GM21360 (cell line): ENCODE measurements around the gene CCDC51.

Experiments used
- ATAC-seq: cut with Tn5 transposase; IDR thresholded peaks from one replicate; pipeline ENCODE4 v1.9.1; 2021; ENCODE audit warnings: mild to moderate bottlenecking, moderate library complexity; ENCODE audit not compliant: unreplicated experiment

Gene CCDC51

DNA sequence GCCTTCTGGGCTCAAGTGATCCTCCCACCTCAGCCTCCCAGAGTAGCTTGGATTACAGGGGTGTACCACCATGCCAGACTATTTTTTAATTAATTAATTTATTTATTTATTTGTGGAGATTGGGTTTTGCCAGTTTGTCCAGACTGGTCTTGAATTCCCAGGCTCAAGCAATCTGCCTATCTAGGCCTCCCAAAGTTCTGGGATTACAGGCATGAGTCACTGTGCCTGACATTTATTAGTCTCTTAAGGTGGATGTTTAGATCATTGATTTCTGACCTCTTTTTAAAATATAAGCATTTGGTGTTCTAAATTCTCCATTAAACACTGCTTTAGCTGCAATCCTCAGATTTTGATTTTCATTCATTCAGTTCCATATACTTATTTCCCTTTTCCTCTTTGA is 52.3 kb downstream of the CCDC51 start:
- no peak for ATAC-seq
